HCT116 (cell line): ENCODE data around the gene DNAH7. TPM values are rescaled to one million over a fixed set of nuclear protein-coding genes. Genes with fewer than 3 reads are reported as not detected.
"Not testable (repeated sequence)": the region's sequence is repeated elsewhere in the genome, so short reads cannot be mapped to it uniquely, and the experiment has no call there.

ENCODE experiments used
- ATAC-seq: fragments of 200-7000 bp; cut with Tn5 transposase; 2 replicates; pipeline ENCODE4 v1.9.1; 2020; ENCODE audit warnings: mild to moderate bottlenecking, moderate library complexity
- BruUV-seq: library from RNA; stranded (reverse); fragments of 400-500 nt; replicated peaks from 2 replicates; lab custom pipeline; 2021; lab: Mats Ljungman, UMichigan
- CTCF ChIA-PET: fragments of 300-600 bp; sonication (Branson Sonifier 250); formaldehyde crosslinking; loops from one replicate; lab custom pipeline; 2021; ENCODE audit warnings: antibody characterized with exemption; lab: Charles Lee
- POLR2A ChIA-PET: fragments of 300-600, 350-600 bp; sonication (Branson Sonifier 250); formaldehyde crosslinking; loops from one replicate; lab custom pipeline; 2021; ENCODE audit warnings: antibody characterized with exemption; lab: Charles Lee
- RAD21 ChIA-PET, 2 experiments: fragments of 300-600 bp; sonication (Branson Sonifier 250); formaldehyde crosslinking; loops; one replicate each; lab custom pipeline; 2023; ENCODE audit warnings: low total read pairs in 2 of 2; ENCODE audit not compliant: uncharacterized antibody in 2 of 2, unreplicated experiment in 2 of 2, low non-redundant PET in 1 of 2; lab: Charles Lee
- DNase-seq: peaks from one replicate; pipeline ENCODE4 v3.0.0-alpha.2; 2010; ENCODE audit warnings: low read depth, low spot score
- H2AFZ ChIP-seq: fragments of 200-600 bp; shearing (Covaris generic), sonication (generic); 2 replicates; pipeline ENCODE4 v1.6.1; 2017; ENCODE audit warnings: low read depth, mixed run types, mixed read lengths, antibody characterized with exemption, low read length; ENCODE audit not compliant: poor library complexity, severe bottlenecking
- H3K27ac ChIP-seq: 2 replicates; pipeline ENCODE4 v1.5.1; 2012; ENCODE audit warnings: low read depth, low read length
- H3K27me3 ChIP-seq: fragments of 200-600 bp; sonication (generic); 2 replicates; pipeline ENCODE4 v1.6.1; 2016; ENCODE audit warnings: mixed run types, low read length, mixed read lengths; ENCODE audit not compliant: insufficient read depth
- H3K36me3 ChIP-seq, 2 experiments: fragments of 200-500 bp in 1 of 2; fragments of 200-600 bp in 1 of 2; sonication (Bioruptor generic) in 1 of 2; sonication (generic) in 1 of 2; 2 replicates each; pipeline versions ENCODE4 v1.5.1 to v1.6.1; 2014 to 2016; ENCODE audit warnings: low read length in 2 of 2, inconsistent platforms in 1 of 2, mixed read lengths in 1 of 2, mixed run types in 1 of 2; ENCODE audit not compliant: insufficient read depth in 2 of 2, control insufficient read depth in 1 of 2
- H3K4me1 ChIP-seq, 2 experiments: fragments of 200-600 bp in 1 of 2; sonication (generic) in 1 of 2; 2 replicates each; pipeline versions ENCODE4 v1.5.1 to v1.6.1; 2012 to 2017; ENCODE audit warnings: low read length in 2 of 2, inconsistent platforms in 1 of 2, mild to moderate bottlenecking in 1 of 2, mixed read lengths in 1 of 2, mixed run types in 1 of 2, moderate library complexity in 1 of 2; ENCODE audit not compliant: insufficient read depth in 2 of 2, control insufficient read depth in 1 of 2
- H3K4me2 ChIP-seq: fragments of 200-600 bp; sonication (generic); 2 replicates; pipeline ENCODE4 v1.6.1; 2017; ENCODE audit warnings: mixed run types, low read length, mixed read lengths
- H3K4me3 ChIP-seq, 2 experiments: fragments of 200-600 bp in 1 of 2; sonication (generic) in 1 of 2; replicated peaks in 1 of 2; 2 replicates each; pipeline ENCODE4 v1.5.1; 2011 to 2016; ENCODE audit warnings: low read length in 2 of 2, control low read depth in 1 of 2, low read depth in 1 of 2, mild to moderate bottlenecking in 1 of 2, mixed read lengths in 1 of 2, mixed run types in 1 of 2
- H3K79me2 ChIP-seq: fragments of 200-600 bp; sonication (generic); 2 replicates; pipeline ENCODE4 v1.6.1; 2017; ENCODE audit warnings: mild to moderate bottlenecking, mixed run types, low read length, moderate library complexity, mixed read lengths; ENCODE audit not compliant: insufficient read depth
- H3K9ac ChIP-seq: fragments of 200-600 bp; sonication (generic); 2 replicates; pipeline ENCODE4 v1.6.1; 2016; ENCODE audit warnings: low read length, mixed read lengths
- H3K9me2 ChIP-seq: fragments of 200-600 bp; sonication (generic), shearing (Covaris generic); 2 replicates; pipeline ENCODE4 v1.6.1; 2017; ENCODE audit warnings: mixed run types, mild to moderate bottlenecking, moderate library complexity; ENCODE audit not compliant: insufficient read depth
- H3K9me3 ChIP-seq, 2 experiments: fragments of 200-500 bp in 1 of 2; fragments of 200-600 bp in 1 of 2; sonication (Bioruptor generic) in 1 of 2; sonication (generic) in 1 of 2; 2 replicates each; pipeline ENCODE4 v1.6.1; 2014 to 2017; ENCODE audit warnings: low read length in 2 of 2, mixed read lengths in 2 of 2, inconsistent platforms in 1 of 2, low read depth in 1 of 2, mild to moderate bottlenecking in 1 of 2, mixed run types in 1 of 2, moderate library complexity in 1 of 2; ENCODE audit not compliant: control insufficient read depth in 1 of 2, insufficient read depth in 1 of 2
- H4K20me1 ChIP-seq: fragments of 200-600 bp; sonication (generic), shearing (Covaris generic); 2 replicates; pipeline ENCODE4 v1.6.1; 2017; ENCODE audit warnings: mixed run types, mild to moderate bottlenecking, moderate library complexity; ENCODE audit not compliant: insufficient read depth
- CBX3 ChIP-seq: IDR thresholded peaks from 2 replicates; pipeline ENCODE4 v1.6.1; 2012; ENCODE audit warnings: low read depth
- ELF1 ChIP-seq: IDR thresholded peaks from 2 replicates; pipeline ENCODE4 v1.6.1; 2012; ENCODE audit warnings: low read depth, borderline replicate concordance
- EZH2phosphoT487 ChIP-seq: fragments of 200-600 bp; IDR thresholded peaks from 2 replicates; pipeline ENCODE4 v1.6.1; 2018; ENCODE audit warnings: antibody characterized with exemption, borderline replicate concordance
- POLR2AphosphoS5 ChIP-seq: IDR thresholded peaks from 2 replicates; pipeline ENCODE4 v1.6.1; 2011; ENCODE audit warnings: mild to moderate bottlenecking, low read depth, low read length, moderate library complexity
- RAD21 ChIP-seq: IDR thresholded peaks from 2 replicates; pipeline ENCODE4 v1.6.1; 2012; ENCODE audit warnings: low read depth, mild to moderate bottlenecking
- SP1 ChIP-seq: IDR thresholded peaks from 2 replicates; pipeline ENCODE4 v1.6.1; 2012; ENCODE audit warnings: low read depth
- SRF ChIP-seq: IDR thresholded peaks from 2 replicates; pipeline ENCODE4 v1.6.1; 2012; ENCODE audit warnings: low read depth
- YY1 ChIP-seq: IDR thresholded peaks from 2 replicates; pipeline ENCODE4 v1.6.1; 2011; ENCODE audit warnings: low read length, low read depth, moderate library complexity, mild to moderate bottlenecking; ENCODE audit not compliant: insufficient replicate concordance; ENCODE audit errors: extremely low read depth
- ZFX ChIP-seq: fragments of 450-650 bp; IDR thresholded peaks from 2 replicates; pipeline ENCODE4 v1.6.1; 2017
- ZNF274 ChIP-seq: fragments of 200-500 bp; sonication (Bioruptor generic); IDR thresholded peaks from 2 replicates; pipeline ENCODE4 v1.6.1; 2014; ENCODE audit warnings: mild to moderate bottlenecking, low read depth, low read length, inconsistent platforms
- intact Hi-C: fragments of 100-400 bp; cut with micrococcal nuclease; formaldehyde crosslinking; loops from 2 replicates; pipeline ENCODE4 v1.10.0; 2022
- total RNA-seq: library from RNA; stranded (reverse); gene quantifications from one replicate; pipeline ENCODE4 v1.2.1, GENCODE V29; 2021; ENCODE audit not compliant: unreplicated experiment

Gene DNAH7
- total RNA-seq, 1 experiment from 2014 or later, result not detected

- DNase-seq (no peak), ATAC-seq (no peak)
- Histone ChIP-seq H2AFZ (no peak overlapping the region), H3K36me3 (no peaks in the 10 kb centered on the region), H3K4me1 (no peaks in the 10 kb centered on the region), H4K20me1 (no peaks in the 10 kb centered on the region), H3K27me3 (no peaks in the 10 kb centered on the region), H3K27ac (no peak overlapping the region), H3K4me3 (no peak overlapping the region), H3K4me2 (no peak overlapping the region), H3K9ac (no peak overlapping the region), H3K79me2 (no peaks in the 10 kb centered on the region), H3K9me3 (no peaks in the 10 kb centered on the region), H3K9me2 (no peaks in the 10 kb centered on the region)
- RAD21 ChIA-PET, result no interaction called here
- CTCF ChIA-PET, result no interaction called here
- no TSS peak for BruUV-seq
- no peak for TF ChIP-seq ZFX
- no peak for TF ChIP-seq RAD21
- TF ChIP-seq CBX3, result no peak
- no peak for TF ChIP-seq YY1
- TF ChIP-seq SRF, result no peak
- TF ChIP-seq SP1, result no peak
- no peak for TF ChIP-seq ELF1
- TF ChIP-seq ZNF274, result no peak
- TF ChIP-seq EZH2phosphoT487, result no peak
- TF ChIP-seq POLR2AphosphoS5, result no peak
- POLR2A ChIA-PET, result no interaction called here
- intact Hi-C loops, result no loop called here
These were observed 144.7 kb downstream of the DNAH7 start for GRCh38 chr2:195923889-195924288.

GRCh38 chr2:195917021-195917600, 151.5 kb downstream of the DNAH7 start:
- ATAC-seq, H3K4me3 ChIP-seq, POLR2A ChIA-PET, RAD21 ChIA-PET, H3K36me3 ChIP-seq, H4K20me1 ChIP-seq, BruUV-seq, H2AFZ ChIP-seq, CTCF ChIA-PET, H3K4me1 ChIP-seq, H3K27ac ChIP-seq, H3K27me3 ChIP-seq, H3K9me3 ChIP-seq, intact Hi-C loops, H3K79me2 ChIP-seq, H3K4me2 ChIP-seq, H3K9me2 ChIP-seq, DNase-seq, H3K9ac ChIP-seq: not testable (repeated sequence)
